MM.1S (cell line): ENCODE data around the gene QRICH1.

Source experiments
- CTCF ChIP-seq: fragments of 300-600 bp; sonication (generic); IDR thresholded peaks from 2 replicates; pipeline ENCODE4 v1.5.1; 2016; ENCODE audit warnings: antibody characterized with exemption, low read length, mixed read lengths
- EZH2 ChIP-seq: fragments of 300-600 bp; sonication (generic); optimal IDR thresholded peaks from 2 replicates; pipeline ENCODE3; 2017; ENCODE audit warnings: low read depth, mild to moderate bottlenecking, antibody characterized with exemption, low read length, mixed read lengths

- no peak for TF ChIP-seq CTCF
- no peak for TF ChIP-seq EZH2
These were observed 85.9 kb downstream of the QRICH1 start for GRCh38 chr3:49007771-49008528.
